Hematopoietic multipotent progenitor cell treated with erythropoietin and hydrocortisone succinate and interleukin-3 and kit ligand, for 15 days (in vitro differentiated cells): Measurements from ENCODE around the gene MEIS3.

Experiments used
- DNase-seq: peaks from one replicate; pipeline ENCODE4 v3.0.0-alpha.2; 2015; ENCODE audit warnings: low spot score

MEIS3 gene

GRCh38 chr19:47435883-47436417, 16.6 kb upstream of the MEIS3 start:
- no peak for DNase-seq

- DNase-seq: no peak
These were observed 15.9 kb upstream of the MEIS3 start for GRCh38 chr19:47435196-47435595.

DNA sequence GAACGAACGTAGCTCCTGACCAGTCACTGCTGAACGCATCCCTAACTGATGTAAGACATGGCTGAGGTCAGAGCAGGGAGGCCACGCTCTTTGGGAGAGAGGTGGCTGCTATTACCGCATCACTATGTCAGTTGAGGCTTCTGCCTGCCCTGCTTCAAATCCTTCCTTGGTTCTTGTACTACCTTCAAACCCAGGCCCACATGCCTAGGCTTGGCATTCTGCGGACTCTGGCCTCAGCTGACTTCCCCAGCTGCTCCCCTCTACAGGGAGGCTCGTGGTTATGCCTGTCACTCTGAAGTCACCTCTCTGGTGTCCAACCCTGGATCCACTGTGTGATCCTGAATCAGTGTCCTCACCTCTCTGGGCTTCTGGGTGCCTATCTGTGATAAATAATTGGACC, 14.8 kb upstream of the MEIS3 start:
- DNase-seq: no peak

- DNase-seq: no peak
These were observed 13.8 kb upstream of the MEIS3 start for GRCh38 chr19:47433121-47433520.

DNA sequence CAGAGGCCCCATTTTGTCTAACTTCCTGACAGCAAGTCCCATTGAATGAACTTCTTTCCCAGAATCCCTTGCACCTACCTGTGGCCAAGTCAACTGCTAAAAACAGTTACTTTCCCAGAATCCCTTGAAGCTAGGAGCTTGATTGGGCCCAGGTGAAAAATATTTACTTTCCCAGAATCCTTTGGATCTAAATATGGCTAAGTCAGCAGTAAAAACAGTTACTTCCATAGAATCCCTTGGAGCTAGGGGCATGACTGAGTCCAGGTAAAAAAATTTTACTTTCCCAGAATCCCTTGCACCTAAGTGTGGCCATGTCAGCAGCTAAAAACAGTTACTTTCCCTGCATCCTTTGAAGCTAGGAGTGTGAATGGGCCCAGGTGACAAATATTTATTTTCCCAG, 13.2 kb upstream of the MEIS3 start:
- no peak for DNase-seq

- no peak for DNase-seq
These were observed 12.8 kb upstream of the MEIS3 start for GRCh38 chr19:47432091-47432490.

DNA sequence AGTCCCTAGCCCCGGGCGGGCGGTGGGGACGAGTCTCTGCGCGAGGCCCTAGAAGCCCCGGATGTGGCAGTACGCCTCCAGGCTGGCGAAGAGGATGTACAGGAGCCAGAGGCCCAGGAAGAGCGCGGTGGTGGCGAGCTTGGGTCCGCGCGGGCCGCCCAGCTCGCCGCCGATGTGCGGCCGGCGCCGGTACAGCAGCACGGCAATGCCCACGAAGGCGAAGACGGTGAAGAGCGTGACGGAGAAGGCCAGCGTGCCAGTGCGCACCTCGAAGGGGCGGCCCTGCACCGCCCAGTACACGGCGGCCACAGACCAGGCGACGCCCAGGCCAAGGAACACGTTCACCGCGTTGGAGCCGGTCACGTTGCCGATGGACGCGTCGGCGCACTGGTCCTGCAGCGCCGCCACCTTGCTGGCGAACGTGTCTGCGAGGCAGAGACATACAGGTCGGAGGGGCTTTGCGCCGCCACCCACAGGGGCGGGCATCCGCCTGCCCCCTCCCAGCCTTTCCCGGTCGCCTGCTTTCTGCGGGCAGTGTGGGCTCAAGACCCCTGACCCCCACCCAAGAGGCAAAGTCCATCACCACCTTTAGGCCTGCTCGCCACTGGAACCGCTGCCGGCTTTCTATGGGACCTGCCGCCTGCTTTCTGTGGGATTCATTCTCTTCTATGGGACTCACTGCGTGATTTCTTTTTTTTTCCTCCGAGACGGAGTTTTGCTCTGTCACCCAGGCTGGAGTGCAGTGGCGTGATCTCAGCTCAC, 10.9 kb upstream of the MEIS3 start:
- no peak for DNase-seq

GRCh38 chr19:47429140-47429793, 9.9 kb upstream of the MEIS3 start:
- DNase-seq: no peak

DNA sequence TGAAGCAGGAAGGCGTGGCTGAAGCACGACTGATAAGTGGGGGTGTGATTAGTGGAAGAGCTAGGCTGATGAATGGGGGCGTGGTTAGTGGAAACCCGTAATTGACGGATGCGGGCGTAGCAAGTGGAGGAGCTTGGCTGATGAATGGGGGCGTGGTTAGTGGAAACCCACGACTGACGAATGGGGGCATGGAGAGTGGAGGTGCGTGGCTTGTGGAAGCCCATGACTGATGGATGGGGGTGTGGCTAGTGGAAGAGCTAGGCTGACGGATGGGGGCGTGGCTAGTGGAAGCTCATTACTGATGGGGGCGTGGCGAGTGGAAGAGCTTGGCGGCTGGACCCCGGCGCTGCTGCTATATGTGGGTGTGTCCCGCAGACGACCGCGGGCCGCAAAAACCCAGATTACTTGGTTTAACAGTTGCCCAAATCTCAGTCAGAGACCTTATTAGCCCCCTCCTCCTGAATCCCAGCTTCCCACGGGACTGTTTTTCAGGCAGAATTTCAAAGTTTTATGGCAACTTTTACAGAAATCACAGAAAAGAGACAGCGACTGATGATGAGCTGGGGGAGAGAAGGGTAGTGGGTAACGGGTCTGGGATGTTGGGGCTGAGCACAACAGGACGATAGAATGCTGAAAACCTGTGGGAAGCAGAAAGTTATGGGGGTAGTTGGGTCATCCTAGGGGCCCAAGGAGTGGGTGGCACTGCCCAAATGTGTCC, 9.0 kb upstream of the MEIS3 start:
- peak; percentile 88 for DNase-seq

DNA sequence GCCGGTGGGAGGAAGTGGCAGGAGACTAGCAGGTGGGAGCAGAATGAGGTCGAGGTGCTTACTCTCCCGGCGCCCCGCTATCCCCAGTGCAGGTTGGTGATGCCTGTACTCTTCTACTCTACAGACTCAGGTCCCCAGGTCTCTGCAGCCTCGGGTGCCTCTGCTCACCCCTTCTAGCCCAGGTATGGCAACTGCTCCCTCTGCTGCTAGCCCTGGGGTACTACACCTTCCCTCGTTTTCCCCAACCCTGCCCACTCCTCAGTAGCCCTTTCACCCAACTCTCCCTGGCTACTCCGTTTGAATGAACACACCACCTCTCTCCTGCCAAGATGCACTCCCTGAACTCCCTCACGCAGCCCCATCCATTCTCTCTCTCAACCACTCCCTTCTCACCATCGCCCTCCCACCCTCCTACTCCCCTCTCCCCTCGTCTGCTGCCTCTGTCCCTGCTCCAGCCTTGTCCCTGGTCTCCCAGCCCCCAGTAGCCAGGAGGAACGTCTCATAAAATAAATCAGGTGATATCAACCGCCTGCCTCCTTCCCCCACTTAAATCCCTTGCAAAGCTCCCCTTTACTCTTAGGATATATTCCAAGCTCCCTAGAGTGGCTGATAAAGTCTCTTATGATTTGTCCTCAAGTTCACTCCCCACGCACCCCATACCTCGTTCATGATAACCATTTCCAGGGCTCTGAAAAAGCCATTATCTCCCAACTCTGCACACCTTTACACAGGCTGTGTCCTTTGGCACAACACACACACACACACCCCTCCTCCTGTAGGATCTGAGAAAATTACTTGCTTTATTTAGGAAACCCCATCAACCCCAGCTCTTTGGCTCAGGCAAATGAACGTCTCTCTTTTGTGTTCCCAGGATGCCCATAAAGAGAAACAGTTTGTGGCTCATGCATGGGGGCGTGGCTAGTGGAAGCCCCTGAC, 8.2 kb upstream of the MEIS3 start:
- DNase-seq: peak; percentile 73

- no peak for DNase-seq
These were observed 4.0 kb upstream of the MEIS3 start for GRCh38 chr19:47423203-47423882.

GRCh38 chr19:47422417-47423163, 3.3 kb upstream of the MEIS3 start:
- DNase-seq: no peak

DNA sequence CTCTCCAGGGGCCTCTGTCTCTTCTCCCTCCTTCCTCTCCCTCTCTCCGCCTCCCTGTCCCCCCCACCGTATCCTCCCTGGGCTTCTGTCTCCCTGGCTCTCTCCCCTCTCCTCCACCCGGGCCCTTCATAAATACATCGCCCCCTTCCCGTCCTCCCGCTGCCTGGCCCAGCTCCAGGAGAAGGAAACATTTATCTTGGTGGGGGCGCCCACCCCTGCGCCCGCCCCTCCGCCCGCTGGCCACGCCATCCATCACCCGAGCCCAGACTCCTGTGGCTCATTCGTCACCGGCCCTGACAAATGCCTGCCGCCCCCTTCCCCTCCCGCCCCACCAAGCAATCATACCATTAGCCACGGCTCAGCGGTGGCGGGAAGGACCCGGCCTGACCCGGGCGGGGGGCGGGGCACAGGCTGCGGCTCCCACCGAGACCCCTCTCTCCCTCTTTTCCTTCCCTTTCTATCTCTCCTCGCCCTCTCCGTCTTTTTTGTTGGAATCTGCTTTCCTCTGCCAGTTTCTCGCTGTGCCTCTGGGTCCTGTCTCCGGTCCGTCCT, 2.6 kb upstream of the MEIS3 start:
- DNase-seq: no peak

DNA sequence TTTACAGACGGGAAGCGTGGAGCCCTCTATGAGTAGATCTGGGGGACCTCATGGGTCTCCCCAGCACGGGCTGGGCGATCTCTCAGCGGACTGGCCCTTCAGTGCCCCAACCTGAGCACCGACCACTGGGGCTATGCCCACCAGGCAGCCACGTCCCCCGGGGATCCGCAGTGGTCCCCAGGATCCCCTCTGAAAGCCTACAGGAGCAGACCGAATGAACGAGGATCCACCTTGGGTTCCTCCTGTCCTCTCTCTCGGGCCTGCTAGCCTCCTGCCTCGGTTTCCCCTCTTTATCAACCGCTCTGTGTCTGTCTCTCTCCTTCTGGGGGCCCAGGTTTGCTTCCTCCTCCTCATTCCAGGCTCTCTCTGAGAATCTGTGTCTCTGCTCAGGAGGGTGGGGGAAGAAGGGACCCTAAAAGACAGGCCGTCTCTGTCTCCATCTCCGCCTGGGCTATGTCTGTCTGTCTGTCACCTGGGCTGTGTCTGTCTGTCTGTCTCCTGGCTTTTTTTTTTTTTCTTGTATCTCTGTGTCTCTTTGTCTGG, 2.0 kb upstream of the MEIS3 start:
- DNase-seq: no peak

GRCh38 chr19:47419789-47420188, 462 bp upstream of the MEIS3 start:
- no peak for DNase-seq

DNA sequence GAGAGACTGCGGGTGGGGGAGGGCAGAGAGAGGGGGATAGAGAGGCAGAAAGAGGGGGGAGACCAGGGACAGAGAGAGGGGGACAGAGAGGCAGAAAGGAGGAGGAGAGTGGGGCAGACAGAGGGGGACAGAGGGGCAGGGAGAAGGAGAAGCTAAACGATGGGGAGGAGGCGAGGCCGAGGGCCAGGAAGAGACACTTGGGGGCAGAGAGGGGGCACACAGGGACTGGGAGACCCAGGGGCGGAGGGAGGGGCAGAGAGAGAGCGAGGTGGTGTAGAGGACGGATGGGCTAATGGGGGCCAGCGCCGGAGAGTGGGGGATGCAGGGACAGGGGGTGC, 666 bp downstream of the MEIS3 start:
- DNase-seq: no peak

DNA sequence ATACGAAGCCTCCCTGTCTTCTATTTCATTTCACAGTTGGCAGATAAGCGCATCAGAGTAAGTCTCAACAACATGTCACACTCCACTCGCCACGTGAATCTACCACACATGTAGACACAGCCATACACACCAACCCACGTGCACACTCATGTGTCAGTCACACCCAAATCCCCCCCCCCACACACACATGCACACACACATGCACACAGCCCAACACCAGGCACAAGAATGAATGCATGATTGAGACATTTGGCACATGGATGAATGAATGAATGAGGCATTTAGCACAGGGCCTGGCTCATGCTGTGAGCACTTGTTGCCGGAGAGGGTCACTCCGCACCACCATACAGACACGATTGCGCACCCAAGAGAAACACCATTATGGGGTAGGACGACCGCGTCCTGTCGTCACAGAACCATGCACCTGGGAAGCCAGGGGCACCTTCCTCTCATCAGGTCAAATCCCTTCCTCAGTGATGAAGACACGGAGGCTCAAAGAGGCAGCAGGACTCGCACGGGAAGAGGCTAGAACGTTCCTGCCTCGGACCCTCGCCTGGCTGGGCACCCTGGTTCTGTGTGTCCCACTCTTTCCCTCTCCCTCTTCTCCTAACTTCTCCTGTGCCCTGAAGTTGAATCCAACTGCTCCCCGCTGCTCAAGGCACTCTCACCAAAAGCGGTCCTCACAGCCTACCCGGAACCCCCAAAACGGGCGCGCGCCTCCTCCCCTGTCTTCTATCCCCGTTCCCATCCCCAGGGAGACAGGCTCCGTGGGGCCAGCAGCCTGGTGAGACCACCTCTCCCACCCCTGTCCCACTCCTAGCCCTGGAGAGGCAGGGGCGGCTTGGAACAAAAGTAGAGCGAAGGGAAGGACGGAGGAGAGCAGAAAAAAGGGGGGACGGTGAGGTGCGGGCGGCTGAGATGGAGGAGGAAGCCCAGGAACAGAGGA, 1.3 kb downstream of the MEIS3 start:
- no peak for DNase-seq

GRCh38 chr19:47417107-47417745, 2.1 kb downstream of the MEIS3 start:
- no peak for DNase-seq
